Sigmoid colon (tissue), 4 donors: ENCODE results near the gene MEPCE.

Experiments used
- POLR2A ChIP-seq, 2 donors: fragments of 450-650 bp; IDR thresholded peaks; one replicate each; pipeline ENCODE4 v1.6.1; 2016; ENCODE audit warnings: antibody characterized with exemption in 2 of 2, mild to moderate bottlenecking in 2 of 2, moderate library complexity in 2 of 2
- POLR2AphosphoS5 ChIP-seq, 4 donors: sonication (generic); formaldehyde crosslinking; IDR thresholded peaks; one replicate each; pipeline ENCODE4 v1.6.1; 2017; ENCODE audit warnings: antibody characterized with exemption in 4 of 4
- TF ChIP-seq, protein P1 (sequence below), 4 experiments: fragments of 450-650 bp in 3 of 4; fragments of 200-600 bp in 1 of 4; IDR thresholded peaks; one replicate each; pipeline ENCODE4 v1.5.1; 2016 to 2019; ENCODE audit warnings: antibody characterized with exemption in 4 of 4, mild to moderate bottlenecking in 3 of 4, moderate library complexity in 2 of 4

DNA sequence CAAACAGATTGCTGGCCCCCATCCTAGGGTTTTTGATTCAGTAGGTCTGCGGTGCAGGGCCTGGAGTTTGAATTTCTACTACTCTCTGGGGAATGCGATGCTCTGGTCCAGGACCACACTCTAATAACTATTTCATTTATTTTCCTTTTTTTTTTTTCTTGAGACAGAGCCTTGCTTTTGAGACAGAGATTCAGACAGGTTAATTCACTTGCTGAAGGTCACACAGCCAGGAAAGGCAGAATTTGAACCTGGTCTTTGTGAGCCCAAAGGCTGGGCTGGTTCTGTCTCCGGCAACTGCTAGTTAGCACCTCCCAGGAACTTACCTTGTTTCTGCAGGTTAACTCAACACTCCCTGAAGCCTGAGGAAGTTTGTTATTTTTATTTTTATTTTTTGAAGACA lies 22.9 kb downstream of the MEPCE start:
- no peak for TF ChIP-seq POLR2AphosphoS5 (IDR thresholded peaks at IDR 0.05)
- TF ChIP-seq, protein P1, sequence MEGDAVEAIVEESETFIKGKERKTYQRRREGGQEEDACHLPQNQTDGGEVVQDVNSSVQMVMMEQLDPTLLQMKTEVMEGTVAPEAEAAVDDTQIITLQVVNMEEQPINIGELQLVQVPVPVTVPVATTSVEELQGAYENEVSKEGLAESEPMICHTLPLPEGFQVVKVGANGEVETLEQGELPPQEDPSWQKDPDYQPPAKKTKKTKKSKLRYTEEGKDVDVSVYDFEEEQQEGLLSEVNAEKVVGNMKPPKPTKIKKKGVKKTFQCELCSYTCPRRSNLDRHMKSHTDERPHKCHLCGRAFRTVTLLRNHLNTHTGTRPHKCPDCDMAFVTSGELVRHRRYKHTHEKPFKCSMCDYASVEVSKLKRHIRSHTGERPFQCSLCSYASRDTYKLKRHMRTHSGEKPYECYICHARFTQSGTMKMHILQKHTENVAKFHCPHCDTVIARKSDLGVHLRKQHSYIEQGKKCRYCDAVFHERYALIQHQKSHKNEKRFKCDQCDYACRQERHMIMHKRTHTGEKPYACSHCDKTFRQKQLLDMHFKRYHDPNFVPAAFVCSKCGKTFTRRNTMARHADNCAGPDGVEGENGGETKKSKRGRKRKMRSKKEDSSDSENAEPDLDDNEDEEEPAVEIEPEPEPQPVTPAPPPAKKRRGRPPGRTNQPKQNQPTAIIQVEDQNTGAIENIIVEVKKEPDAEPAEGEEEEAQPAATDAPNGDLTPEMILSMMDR (IDR thresholded peaks at IDR 0.05), result no peak
- no peak for TF ChIP-seq POLR2A (IDR thresholded peaks at IDR 0.05)
